Cardiac muscle cell (in vitro differentiated cells and primary cell): ENCODE data around the gene SLC1A2. TPM values are rescaled to one million over a fixed set of nuclear protein-coding genes. Genes with fewer than 3 reads are reported as not detected.

Experiments
- DNase-seq, 2 donors: peaks; one replicate each; pipeline versions ENCODE4 v3.0.0 to v3.0.0-alpha.2; 2010 to 2017; ENCODE audit warnings: low read depth in 1 of 2, low spot score in 1 of 2
- H3K27ac ChIP-seq: fragments of 200-600 bp; sonication (generic); 2 replicates; pipeline ENCODE4 v1.5.1; 2016
- H3K27me3 ChIP-seq: fragments of 200-600 bp; sonication (generic); 2 replicates; pipeline ENCODE4 v1.6.0; 2016; ENCODE audit warnings: control low read depth
- H3K36me3 ChIP-seq: fragments of 200-600 bp; sonication (generic); 2 replicates; pipeline ENCODE4 v1.5.1; 2016; ENCODE audit warnings: control low read depth
- H3K4me1 ChIP-seq: fragments of 200-600 bp; sonication (generic); 2 replicates; pipeline ENCODE4 v1.8.1; 2017; ENCODE audit warnings: low read depth, mild to moderate bottlenecking, mixed run types
- H3K4me3 ChIP-seq: fragments of 200-600 bp; sonication (generic); 2 replicates; pipeline ENCODE4 v1.5.1; 2016; ENCODE audit warnings: mild to moderate bottlenecking
- H3K9me3 ChIP-seq: fragments of 200-600 bp; sonication (generic); 2 replicates; pipeline ENCODE4 v1.5.1; 2017; ENCODE audit warnings: low read depth, mild to moderate bottlenecking, control low read depth
- polyA plus RNA-seq: library from polyadenylated mRNA; unstranded; fragments of >200 nt; fragmentation: Nextera tagmentation; extraction: Ambion mirVana; gene quantifications from 2 replicates; pipeline ENCODE4 v1.2.1, GENCODE V29; 2016
- total RNA-seq: library from RNA; depleted of rRNA; stranded (reverse); fragments of >200 nt; gene quantifications from 2 replicates; pipeline ENCODE4 v1.2.3, GENCODE V29; 2016
- TF ChIP-seq, protein P1 (sequence below): IDR thresholded peaks from 2 replicates; pipeline ENCODE4 v1.5.1; 2012; ENCODE audit warnings: low read depth, mild to moderate bottlenecking, low read length

Gene SLC1A2
- total and polyA plus RNA-seq, 2 experiments from 2014 or later: 0.76 to 1.3 TPM

DNA sequence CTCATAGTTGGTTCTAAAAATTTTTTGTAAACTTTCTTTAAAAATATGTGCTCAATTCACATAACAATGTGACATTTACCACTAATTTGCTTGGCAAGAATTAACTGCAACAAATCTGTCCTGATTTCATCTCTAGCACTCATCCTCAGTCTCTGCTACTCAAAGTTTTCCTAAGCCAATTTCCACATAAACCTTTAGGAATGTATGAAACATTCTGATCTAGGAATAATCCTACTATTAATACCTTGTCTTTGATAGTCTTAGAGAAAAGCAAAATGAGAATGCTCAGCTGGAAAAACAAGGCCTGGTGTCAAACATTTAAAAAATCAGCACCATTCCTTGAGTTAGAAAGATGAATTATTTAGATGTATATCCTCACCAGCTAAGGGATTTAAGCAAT lies 166.1 kb downstream of the SLC1A2 start:
- Histone ChIP-seq H3K27me3 (no peaks in the 10 kb centered on the region), H3K4me1 (no peaks in the 10 kb centered on the region), H3K27ac (no peak overlapping the region), H3K36me3 (no peaks in the 10 kb centered on the region), H3K4me3 (no peak overlapping the region), H3K9me3 (no peaks in the 10 kb centered on the region)
- DNase-seq: no peak
- TF ChIP-seq, protein P1, sequence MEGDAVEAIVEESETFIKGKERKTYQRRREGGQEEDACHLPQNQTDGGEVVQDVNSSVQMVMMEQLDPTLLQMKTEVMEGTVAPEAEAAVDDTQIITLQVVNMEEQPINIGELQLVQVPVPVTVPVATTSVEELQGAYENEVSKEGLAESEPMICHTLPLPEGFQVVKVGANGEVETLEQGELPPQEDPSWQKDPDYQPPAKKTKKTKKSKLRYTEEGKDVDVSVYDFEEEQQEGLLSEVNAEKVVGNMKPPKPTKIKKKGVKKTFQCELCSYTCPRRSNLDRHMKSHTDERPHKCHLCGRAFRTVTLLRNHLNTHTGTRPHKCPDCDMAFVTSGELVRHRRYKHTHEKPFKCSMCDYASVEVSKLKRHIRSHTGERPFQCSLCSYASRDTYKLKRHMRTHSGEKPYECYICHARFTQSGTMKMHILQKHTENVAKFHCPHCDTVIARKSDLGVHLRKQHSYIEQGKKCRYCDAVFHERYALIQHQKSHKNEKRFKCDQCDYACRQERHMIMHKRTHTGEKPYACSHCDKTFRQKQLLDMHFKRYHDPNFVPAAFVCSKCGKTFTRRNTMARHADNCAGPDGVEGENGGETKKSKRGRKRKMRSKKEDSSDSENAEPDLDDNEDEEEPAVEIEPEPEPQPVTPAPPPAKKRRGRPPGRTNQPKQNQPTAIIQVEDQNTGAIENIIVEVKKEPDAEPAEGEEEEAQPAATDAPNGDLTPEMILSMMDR: no peak

DNA sequence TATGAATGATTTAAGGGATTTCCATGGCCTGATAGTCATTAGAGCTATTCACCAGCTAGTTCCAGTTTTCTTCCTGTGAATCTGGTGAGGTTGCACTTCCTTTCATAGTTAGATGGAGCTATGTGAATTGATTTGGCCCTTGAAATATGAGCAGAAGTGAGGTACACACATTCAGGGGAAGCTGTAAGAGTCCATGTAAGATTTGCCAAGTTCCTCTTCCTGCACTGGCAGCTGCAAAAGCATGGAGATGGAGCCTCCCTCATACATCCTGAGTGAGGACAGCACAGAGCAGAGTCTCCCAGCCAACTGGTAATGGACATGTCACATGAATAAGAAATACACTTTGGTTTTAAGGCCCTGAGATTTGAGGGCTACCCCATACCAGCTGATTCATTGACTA lies 168.7 kb downstream of the SLC1A2 start:
- H3K4me3 ChIP-seq: no peak overlapping the region
- peaks cover 14% of the 10 kb centered on the region for H3K4me1 ChIP-seq
- H3K27me3 ChIP-seq: no peaks in the 10 kb centered on the region
- no peak overlapping the region for H3K27ac ChIP-seq
- H3K36me3 ChIP-seq: no peaks in the 10 kb centered on the region
- no peaks in the 10 kb centered on the region for H3K9me3 ChIP-seq
- TF ChIP-seq, protein P1: no peak
- no peak for DNase-seq

DNA sequence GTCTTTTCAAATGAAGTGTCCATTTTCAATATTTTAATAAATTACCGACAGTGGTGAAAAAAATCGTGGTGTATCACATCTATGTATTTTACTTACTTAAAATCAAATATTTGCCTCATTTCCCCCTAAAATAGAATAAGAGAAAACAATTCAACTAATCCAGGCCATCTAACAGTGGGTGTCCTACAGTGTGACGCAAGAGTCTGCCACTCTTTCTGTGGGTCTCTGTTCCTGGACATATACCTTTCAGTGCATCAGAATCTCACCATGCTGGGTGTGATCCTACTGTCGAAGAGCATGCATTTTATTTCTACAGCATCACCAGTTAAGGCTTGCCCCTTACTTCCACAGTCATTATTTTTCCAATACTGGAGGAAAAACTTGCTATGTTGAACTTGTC lies 169.2 kb downstream of the SLC1A2 start:
- H3K27me3 ChIP-seq: no peaks in the 10 kb centered on the region
- TF ChIP-seq, protein P1: no peak
- peaks cover 14% of the 10 kb centered on the region for H3K4me1 ChIP-seq
- no peak overlapping the region for H3K4me3 ChIP-seq
- no peak overlapping the region for H3K27ac ChIP-seq
- no peak for DNase-seq
- no peaks in the 10 kb centered on the region for H3K36me3 ChIP-seq
- no peaks in the 10 kb centered on the region for H3K9me3 ChIP-seq

DNA sequence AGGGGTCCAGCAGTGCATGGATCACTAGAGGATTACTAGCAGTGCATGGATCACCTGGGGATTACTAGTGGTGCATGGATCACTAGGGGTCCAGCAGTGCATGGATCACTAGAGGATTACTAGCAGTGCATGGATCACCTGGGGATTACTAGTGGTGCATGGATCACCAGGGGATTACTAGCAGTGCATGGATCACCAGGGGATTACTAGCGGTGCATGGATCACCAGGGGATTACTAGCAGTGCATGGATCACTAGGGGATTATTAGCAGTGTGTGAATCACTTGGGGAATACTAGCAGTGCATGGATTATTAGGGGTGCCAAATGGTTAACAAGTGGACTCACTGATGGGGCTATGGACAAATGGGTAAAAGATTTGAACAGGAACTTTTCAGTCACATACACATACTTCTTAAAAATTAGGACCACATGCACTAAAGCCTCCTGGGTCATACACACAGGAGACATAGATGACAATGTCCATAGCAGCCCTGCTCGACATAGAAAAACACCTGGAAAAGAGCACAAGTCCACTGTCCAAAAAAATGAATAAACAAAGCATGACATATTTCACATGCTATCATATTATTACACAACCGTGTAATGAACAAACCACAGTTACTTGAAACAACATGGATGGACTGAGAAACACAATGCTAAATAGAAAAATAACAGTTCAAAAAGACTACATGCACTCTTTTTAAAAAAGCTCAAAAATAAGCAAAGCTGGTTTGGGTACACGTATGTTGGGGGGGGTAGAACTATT lies 170.6 kb downstream of the SLC1A2 start:
- H3K4me3 ChIP-seq: no peak overlapping the region
- peaks cover 14% of the 10 kb centered on the region for H3K4me1 ChIP-seq
- H3K36me3 ChIP-seq: no peaks in the 10 kb centered on the region
- no peaks in the 10 kb centered on the region for H3K9me3 ChIP-seq
- TF ChIP-seq, protein P1: no peak
- H3K27ac ChIP-seq: no peak overlapping the region
- H3K27me3 ChIP-seq: no peaks in the 10 kb centered on the region
- no peak for DNase-seq

DNA sequence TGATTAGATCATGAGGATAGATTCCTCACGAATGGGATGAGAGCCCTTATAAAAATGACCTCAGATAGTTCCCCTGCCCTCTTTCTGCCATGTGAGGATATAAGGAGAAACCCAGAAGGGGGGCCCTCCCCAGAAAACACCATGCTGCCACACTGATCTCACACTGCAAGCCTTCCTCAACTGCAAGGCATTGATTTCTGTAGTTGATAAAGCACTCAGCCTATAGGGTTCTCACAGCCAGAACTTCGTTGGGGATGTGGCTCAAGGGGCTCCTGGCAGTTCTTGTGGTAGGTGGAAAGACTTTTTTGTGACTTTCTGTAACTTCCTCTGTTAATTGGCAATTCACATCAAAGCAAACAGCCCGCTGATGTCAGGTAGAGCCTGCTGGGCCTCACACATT lies 171.5 kb downstream of the SLC1A2 start:
- Histone ChIP-seq H3K9me3 (no peaks in the 10 kb centered on the region), H3K4me1 (peaks cover 14% of the 10 kb centered on the region), H3K27me3 (no peaks in the 10 kb centered on the region), H3K36me3 (no peaks in the 10 kb centered on the region), H3K4me3 (no peak overlapping the region), H3K27ac (no peak overlapping the region)
- DNase-seq: no peak
- TF ChIP-seq, protein P1: no peak
